Left lung (tissue), 10 donors: ENCODE results near the gene THAP8. TPM values are rescaled to one million over a fixed set of nuclear protein-coding genes. Genes with fewer than 3 reads are reported as not detected.

ENCODE experiments used
- ATAC-seq: fragments of 200-7000 bp; cut with Tn5 transposase; one replicate; pipeline ENCODE4 v1.9.1; 2020; ENCODE audit warnings: moderate library complexity
- DNase-seq, 4 donors: peaks; one replicate each; pipeline ENCODE4 v3.0.0-alpha.2; 2013 to 2020
- H3K27ac ChIP-seq, 2 donors: fragments of 200-600 bp; sonication (generic) in 1 of 2; one replicate each; pipeline versions ENCODE4 v1.5.0 to v1.8.0; 2020 to 2021
- H3K27me3 ChIP-seq, 2 donors: fragments of 200-600 bp; sonication (generic) in 1 of 2; one replicate each; pipeline versions ENCODE4 v1.5.0 to v1.8.0; 2020 to 2021
- H3K36me3 ChIP-seq, 2 donors: fragments of 200-600 bp; sonication (generic) in 1 of 2; one replicate each; pipeline versions ENCODE4 v1.5.0 to v1.8.0; 2020 to 2021
- H3K4me1 ChIP-seq, 2 donors: fragments of 200-600 bp; one replicate each; pipeline ENCODE4 v1.8.0; 2021
- H3K4me3 ChIP-seq, 2 donors: fragments of 200-600 bp; sonication (generic) in 1 of 2; one replicate each; pipeline versions ENCODE4 v1.5.0 to v1.8.0; 2020 to 2021; ENCODE audit warnings: mild to moderate bottlenecking in 1 of 2
- H3K9me3 ChIP-seq, 2 donors: fragments of 200-600 bp; sonication (generic) in 1 of 2; one replicate each; pipeline versions ENCODE4 v1.5.0 to v1.8.0; 2020 to 2021
- intact Hi-C, 2 donors: fragments of 100-400 bp; cut with DNase I; formaldehyde crosslinking; loops; one replicate each; pipeline versions ENCODE4 v1.11.2 to v1.14.2; 2022
- polyA plus RNA-seq, 6 donors: library from polyadenylated mRNA; unstranded; fragments of 120-200 nt; gene quantifications; one replicate each; pipeline ENCODE4 v1.2.1, GENCODE V29; 2013; ENCODE audit not compliant: insufficient read length in 6 of 6
- total RNA-seq, 2 donors: library from RNA; stranded (reverse); fragmentation: NEBNext Ultra II Directional; extraction: Animal tissue kit (Norgen Biotek cat#: 25700); gene quantifications; one replicate each; pipeline ENCODE4 v1.2.1, GENCODE V29; 2021
- TF ChIP-seq, protein P1 (sequence below), 2 donors: fragments of 200-600 bp; sonication (generic) in 1 of 2; IDR thresholded peaks; one replicate each; pipeline versions ENCODE4 v1.5.0 to v1.8.0; 2021; ENCODE audit warnings: antibody characterized with exemption in 2 of 2
- donor health status: DM: no; HTN: yes; CAD: no.
- donor health status: DM: no; HTN: no; CAD: no.

The THAP8 gene
- total and polyA plus RNA-seq, 8 donors: 5.7 to 8.4 (median 7.1) TPM

DNA sequence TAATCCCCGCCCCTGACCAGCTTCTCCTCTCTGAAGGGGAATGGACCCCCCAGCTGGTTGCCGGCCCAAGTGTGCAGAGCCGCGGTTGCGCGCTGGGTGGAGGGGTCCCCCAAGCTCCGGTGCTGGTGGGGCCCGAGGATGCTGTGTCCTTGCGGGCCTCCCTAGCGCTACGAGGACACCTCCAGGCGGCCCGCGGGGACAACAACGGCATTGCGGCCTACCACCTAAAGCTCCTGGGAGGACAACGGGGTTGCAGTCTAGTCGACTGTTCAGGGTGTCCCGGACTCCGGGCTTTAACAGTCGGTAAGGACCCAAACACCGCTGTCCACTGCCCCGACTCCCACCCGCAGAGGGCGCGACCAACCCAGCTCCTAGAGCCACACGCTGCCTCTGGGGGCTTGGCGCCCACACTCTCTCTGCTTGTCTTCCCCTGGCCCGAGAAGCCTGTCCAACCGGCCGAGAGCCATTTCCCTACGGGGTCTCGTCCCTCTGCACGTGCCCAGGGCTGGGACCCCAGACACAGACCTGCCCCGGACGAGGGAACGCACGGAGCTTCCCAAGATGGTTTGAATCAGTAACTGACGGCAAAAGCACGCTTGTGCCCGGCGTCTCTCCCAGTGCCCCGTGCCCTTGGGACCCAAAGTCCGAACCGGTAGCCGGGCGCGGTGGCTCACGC, 60.0 kb downstream of the THAP8 start:
- TF ChIP-seq, protein P1, sequence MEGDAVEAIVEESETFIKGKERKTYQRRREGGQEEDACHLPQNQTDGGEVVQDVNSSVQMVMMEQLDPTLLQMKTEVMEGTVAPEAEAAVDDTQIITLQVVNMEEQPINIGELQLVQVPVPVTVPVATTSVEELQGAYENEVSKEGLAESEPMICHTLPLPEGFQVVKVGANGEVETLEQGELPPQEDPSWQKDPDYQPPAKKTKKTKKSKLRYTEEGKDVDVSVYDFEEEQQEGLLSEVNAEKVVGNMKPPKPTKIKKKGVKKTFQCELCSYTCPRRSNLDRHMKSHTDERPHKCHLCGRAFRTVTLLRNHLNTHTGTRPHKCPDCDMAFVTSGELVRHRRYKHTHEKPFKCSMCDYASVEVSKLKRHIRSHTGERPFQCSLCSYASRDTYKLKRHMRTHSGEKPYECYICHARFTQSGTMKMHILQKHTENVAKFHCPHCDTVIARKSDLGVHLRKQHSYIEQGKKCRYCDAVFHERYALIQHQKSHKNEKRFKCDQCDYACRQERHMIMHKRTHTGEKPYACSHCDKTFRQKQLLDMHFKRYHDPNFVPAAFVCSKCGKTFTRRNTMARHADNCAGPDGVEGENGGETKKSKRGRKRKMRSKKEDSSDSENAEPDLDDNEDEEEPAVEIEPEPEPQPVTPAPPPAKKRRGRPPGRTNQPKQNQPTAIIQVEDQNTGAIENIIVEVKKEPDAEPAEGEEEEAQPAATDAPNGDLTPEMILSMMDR (IDR thresholded peaks at IDR 0.05): no peak
- H3K27ac ChIP-seq: peak overlapping the region in 1 of 2 donors; percentile 86
- H3K4me3 ChIP-seq: peak overlapping the region; percentile 87 to 89
- peaks cover 0 to under 1% of the 10 kb centered on the region in 2 donors for H3K9me3 ChIP-seq
- H3K36me3 ChIP-seq: peaks cover 0 to 17% of the 10 kb centered on the region in 2 donors
- H3K4me1 ChIP-seq: peaks cover 14 to 32% of the 10 kb centered on the region in 2 donors
- DNase-seq: peak in 2 of 4 donors; percentile 42 to 80
- intact Hi-C loops: no loop called here
- ATAC-seq: peak; percentile 1
- peaks cover 0 to 5% of the 10 kb centered on the region in 2 donors for H3K27me3 ChIP-seq

DNA sequence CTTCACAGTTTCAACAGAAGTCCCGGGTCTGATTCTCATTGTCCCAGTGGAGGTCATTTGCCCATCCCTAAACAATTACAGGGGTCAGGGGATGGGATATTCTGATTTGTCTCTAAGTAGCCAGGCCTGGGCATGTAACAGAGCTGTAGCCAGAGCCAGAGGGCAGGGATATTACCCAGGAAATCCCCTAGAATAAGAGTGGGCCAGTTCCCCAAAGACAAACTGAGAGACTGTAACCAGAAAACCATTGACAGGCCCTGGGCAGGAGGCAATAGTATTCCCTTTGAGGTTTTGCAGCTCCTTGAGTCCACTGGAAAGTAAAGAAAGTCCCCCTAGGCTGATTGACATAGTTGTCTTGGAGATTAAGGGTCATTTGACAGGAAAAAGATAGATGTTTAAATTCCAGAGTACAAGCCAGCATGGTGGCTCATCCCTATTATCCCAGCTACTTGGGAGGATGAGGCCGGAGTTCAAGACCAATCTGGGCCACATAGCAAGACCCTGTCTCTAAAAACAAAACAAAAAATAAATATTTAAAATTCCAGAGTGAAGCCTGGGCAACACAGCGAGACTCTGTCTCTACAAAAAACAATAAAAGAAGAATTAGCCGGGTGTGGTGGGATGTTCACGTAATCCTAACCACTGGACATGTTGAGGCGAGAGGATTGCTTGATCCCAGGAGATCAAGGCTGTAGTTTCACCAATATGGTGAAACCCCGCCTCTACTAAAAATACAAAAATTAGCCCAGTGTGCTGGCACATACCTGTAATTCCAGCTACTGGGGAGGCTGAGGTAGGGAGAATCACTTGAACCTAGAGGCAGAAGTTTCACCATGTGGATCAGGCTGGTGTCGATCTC, 60.9 kb downstream of the THAP8 start:
- Histone ChIP-seq H3K27me3 (peaks cover 0 to 13% of the 10 kb centered on the region in 2 donors), H3K27ac (no peak overlapping the region), H3K4me1 (peaks cover 14 to 32% of the 10 kb centered on the region in 2 donors), H3K4me3 (no peak overlapping the region), H3K36me3 (peaks cover 0 to 9% of the 10 kb centered on the region in 2 donors), H3K9me3 (peaks cover 0 to 4% of the 10 kb centered on the region in 2 donors)
- ATAC-seq (no peak), DNase-seq (no peak)
- TF ChIP-seq, protein P1 (IDR thresholded peaks at IDR 0.05): no peak
- intact Hi-C loops: no loop called here

DNA sequence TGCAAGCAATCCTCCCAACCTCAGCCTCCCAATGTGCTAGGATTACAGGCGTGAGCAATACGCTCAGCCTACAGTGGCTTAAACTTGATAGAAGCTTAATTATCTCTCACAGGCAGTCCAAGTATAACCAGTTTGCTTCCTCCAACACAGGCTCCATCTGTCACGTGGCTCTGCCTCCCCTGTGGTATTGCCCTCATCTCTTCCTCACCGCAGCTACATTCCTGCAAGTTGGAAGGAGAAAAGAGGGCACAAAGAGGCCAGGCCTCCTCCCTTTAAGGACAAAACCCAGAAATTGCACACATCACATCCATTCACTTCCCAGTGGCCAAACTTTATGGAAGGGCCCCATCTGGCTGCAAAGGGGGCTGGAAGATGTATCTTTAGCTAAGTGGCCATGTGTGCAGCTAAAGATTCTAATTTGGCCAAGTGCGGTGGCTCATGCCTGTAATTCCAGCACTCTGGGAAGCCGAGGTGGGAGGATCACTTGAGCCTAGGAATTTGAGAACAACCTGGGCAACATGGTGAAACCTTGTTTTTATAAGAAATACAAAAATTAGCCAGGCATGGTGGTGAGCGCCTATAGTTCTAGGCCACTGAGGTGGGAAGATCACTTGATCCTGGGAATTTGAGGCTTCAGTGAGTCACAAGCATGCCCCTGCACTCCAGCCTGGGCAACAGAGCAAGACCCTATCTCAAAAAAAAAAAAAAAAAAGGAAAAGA, 62.2 kb downstream of the THAP8 start:
- intact Hi-C loops: no loop called here
- no peak for ATAC-seq
- H3K4me1 ChIP-seq: peaks cover 18 to 30% of the 10 kb centered on the region in 2 donors
- H3K36me3 ChIP-seq: no peaks in the 10 kb centered on the region
- peak in 1 of 4 donors; percentile 0 for DNase-seq
- TF ChIP-seq, protein P1 (IDR thresholded peaks at IDR 0.05): no peak
- peaks cover 0 to 4% of the 10 kb centered on the region in 2 donors for H3K9me3 ChIP-seq
- H3K4me3 ChIP-seq: no peak overlapping the region
- H3K27me3 ChIP-seq: peaks cover 5 to 26% of the 10 kb centered on the region in 2 donors
- H3K27ac ChIP-seq: no peak overlapping the region

DNA sequence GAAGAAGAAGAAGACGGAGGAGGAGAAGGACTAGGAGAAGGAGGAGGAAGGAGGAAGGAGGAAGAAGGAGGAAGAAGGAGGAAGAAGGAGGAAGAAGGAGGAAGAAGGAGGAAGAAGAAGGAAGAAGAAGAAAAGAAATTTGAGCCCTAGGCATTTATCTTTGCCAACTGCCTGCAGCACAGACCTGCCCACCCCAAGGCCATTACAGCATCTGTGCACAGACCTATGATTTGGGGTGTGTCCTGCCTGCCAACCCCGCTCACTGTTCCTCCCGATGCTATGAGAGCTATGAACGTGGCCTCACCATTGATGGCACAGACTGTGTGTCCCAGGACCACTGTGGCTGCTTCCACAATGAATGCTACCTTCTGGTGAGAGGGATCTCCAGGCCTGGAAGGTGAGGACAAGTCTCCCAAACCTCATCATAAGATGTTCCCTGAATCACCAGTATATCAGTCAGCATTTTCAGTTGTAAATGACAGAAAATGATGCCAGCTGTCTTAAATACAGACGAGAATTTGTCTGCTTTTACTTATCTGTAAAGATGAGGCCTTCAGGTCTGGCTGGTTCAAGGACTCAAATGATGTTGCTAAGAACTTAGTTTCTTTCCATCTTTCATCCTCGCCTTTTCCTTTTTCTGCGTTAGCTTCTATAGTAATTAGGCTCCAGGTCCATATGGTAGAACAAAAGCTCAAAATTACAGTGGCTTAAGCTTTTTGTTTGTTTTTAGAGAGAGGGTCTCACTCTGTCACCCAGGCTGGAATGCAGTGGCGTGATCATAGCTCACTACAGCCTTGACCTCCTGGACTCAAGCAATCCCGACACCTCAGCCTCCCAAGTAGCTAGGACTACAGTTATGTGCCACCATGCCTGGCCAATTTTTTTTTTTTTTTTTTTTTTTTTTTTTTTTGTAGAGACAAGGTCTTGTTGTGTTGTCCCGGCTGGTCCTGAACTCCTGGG, 63.0 kb downstream of the THAP8 start:
- DNase-seq (no peak), ATAC-seq (no peak)
- H3K36me3 ChIP-seq: no peaks in the 10 kb centered on the region
- peaks cover 13 to 26% of the 10 kb centered on the region in 2 donors for H3K4me1 ChIP-seq
- intact Hi-C loops: no loop called here
- no peak overlapping the region for H3K27ac ChIP-seq
- TF ChIP-seq, protein P1 (IDR thresholded peaks at IDR 0.05): no peak
- H3K27me3 ChIP-seq: peaks cover 14 to 34% of the 10 kb centered on the region in 2 donors
- no peak overlapping the region for H3K4me3 ChIP-seq
- H3K9me3 ChIP-seq: peaks cover 0 to 4% of the 10 kb centered on the region in 2 donors
